HG02759 (cell line): ENCODE measurements around the gene CD47.

Source experiments
- ATAC-seq: cut with Tn5 transposase; IDR thresholded peaks from one replicate; pipeline ENCODE4 v1.9.1; 2021; ENCODE audit warnings: mild to moderate bottlenecking, moderate library complexity; ENCODE audit not compliant: unreplicated experiment

CD47 gene

GRCh38 chr3:108117241-108117775, 26.5 kb upstream of the CD47 start:
- no peak for ATAC-seq

- ATAC-seq = no peak
Observed at GRCh38 chr3:108114423-108115065, 23.7 kb upstream of the CD47 start.

- no peak for ATAC-seq
Observed at GRCh38 chr3:108113975-108114374, 23.1 kb upstream of the CD47 start.

GRCh38 chr3:108110934-108111333, 20.1 kb upstream of the CD47 start:
- ATAC-seq = no peak

GRCh38 chr3:108108416-108108815, 17.6 kb upstream of the CD47 start:
- ATAC-seq = no peak

- no peak for ATAC-seq
Observed at GRCh38 chr3:108106449-108106848, 15.6 kb upstream of the CD47 start.

- no peak for ATAC-seq
Observed at GRCh38 chr3:108106031-108106430, 15.2 kb upstream of the CD47 start.

GRCh38 chr3:108103886-108104797, 13.3 kb upstream of the CD47 start:
- ATAC-seq = no peak

GRCh38 chr3:108103040-108103751, 12.4 kb upstream of the CD47 start:
- ATAC-seq = no peak

GRCh38 chr3:108102420-108103039, 11.7 kb upstream of the CD47 start:
- no peak for ATAC-seq

GRCh38 chr3:108100906-108101660, 10.3 kb upstream of the CD47 start:
- ATAC-seq = peak; percentile 90

GRCh38 chr3:108099679-108100428, 9.0 kb upstream of the CD47 start:
- peak; percentile 14 for ATAC-seq

- ATAC-seq = no peak
Observed at GRCh38 chr3:108099244-108099643, 8.4 kb upstream of the CD47 start.

GRCh38 chr3:108098003-108098370, 7.2 kb upstream of the CD47 start:
- ATAC-seq = no peak

GRCh38 chr3:108097322-108098002, 6.6 kb upstream of the CD47 start:
- no peak for ATAC-seq

- ATAC-seq = no peak
Observed at GRCh38 chr3:108096532-108097321, 5.9 kb upstream of the CD47 start.

GRCh38 chr3:108093616-108094015, 2.8 kb upstream of the CD47 start:
- ATAC-seq = no peak

GRCh38 chr3:108093021-108093420, 2.2 kb upstream of the CD47 start:
- ATAC-seq = no peak
